Mucosa of rectum (tissue), 2 donors: ENCODE data around the gene PAPSS2.
A peak's percentile ranks its signal among the peaks of the same experiment; 100 is the strongest.
"Not testable (repeated sequence)": the region's sequence is repeated elsewhere in the genome, so short reads cannot be mapped to it uniquely, and the experiment has no call there.

Source experiments
- H3K27ac ChIP-seq, 2 donors: one replicate each; pipeline ENCODE4 v1.7.0; 2013; ENCODE audit warnings: inconsistent platforms in 2 of 2, low read depth in 2 of 2, low read length in 2 of 2
- H3K27me3 ChIP-seq, 2 donors: one replicate each; pipeline ENCODE4 v1.7.0; 2013; ENCODE audit warnings: low read length in 2 of 2; ENCODE audit not compliant: control insufficient read depth in 2 of 2, insufficient read depth in 2 of 2
- H3K36me3 ChIP-seq, 2 donors: one replicate each; pipeline ENCODE4 v1.7.0; 2013; ENCODE audit warnings: low read length in 2 of 2; ENCODE audit not compliant: control insufficient read depth in 2 of 2, insufficient read depth in 2 of 2
- H3K4me1 ChIP-seq, 2 donors: one replicate each; pipeline ENCODE4 v1.7.0; 2013; ENCODE audit warnings: low read length in 2 of 2, mild to moderate bottlenecking in 1 of 2; ENCODE audit not compliant: control insufficient read depth in 2 of 2, insufficient read depth in 2 of 2
- H3K4me3 ChIP-seq, 2 donors: one replicate each; pipeline ENCODE4 v1.7.0; 2013; ENCODE audit warnings: low read length in 2 of 2
- H3K9ac ChIP-seq, 2 donors: one replicate each; pipeline ENCODE4 v1.7.0; 2013; ENCODE audit warnings: low read length in 2 of 2, low read depth in 1 of 2, mild to moderate bottlenecking in 1 of 2
- H3K9me3 ChIP-seq, 2 donors: one replicate each; pipeline ENCODE4 v1.7.0; 2013; ENCODE audit warnings: low read length in 2 of 2; ENCODE audit not compliant: control insufficient read depth in 2 of 2
- donor health status: healthy.
- donor health status: Normal muscosa, but diverticular disease.

The PAPSS2 gene

DNA sequence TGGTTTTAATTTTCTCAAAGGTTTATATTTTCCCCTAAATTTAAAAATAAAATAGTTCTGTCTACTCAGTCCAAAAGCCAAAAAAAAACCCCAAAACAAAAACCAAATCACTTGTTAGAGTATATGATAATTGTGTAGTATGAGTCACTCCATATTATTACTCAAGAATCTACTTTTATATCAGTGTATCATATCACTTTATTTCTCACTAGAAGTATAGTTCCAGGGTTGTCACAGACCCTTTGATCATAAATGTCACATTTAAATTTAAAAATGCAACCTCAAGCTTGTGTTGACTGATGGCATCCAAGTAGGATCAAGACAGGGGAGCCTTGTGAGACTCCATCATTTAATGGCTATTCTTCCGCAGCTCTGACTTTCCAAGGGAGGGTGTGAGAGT, 61.0 kb downstream of the PAPSS2 start:
- H3K4me3 ChIP-seq = no peak overlapping the region
- no peaks in the 10 kb centered on the region for H3K27me3 ChIP-seq
- no peak overlapping the region for H3K9ac ChIP-seq
- peaks cover 12 to 15% of the 10 kb centered on the region in 2 donors for H3K4me1 ChIP-seq
- H3K27ac ChIP-seq = no peak overlapping the region
- H3K9me3 ChIP-seq = no peaks in the 10 kb centered on the region
- H3K36me3 ChIP-seq = peaks cover 13 to 14% of the 10 kb centered on the region in 2 donors

DNA sequence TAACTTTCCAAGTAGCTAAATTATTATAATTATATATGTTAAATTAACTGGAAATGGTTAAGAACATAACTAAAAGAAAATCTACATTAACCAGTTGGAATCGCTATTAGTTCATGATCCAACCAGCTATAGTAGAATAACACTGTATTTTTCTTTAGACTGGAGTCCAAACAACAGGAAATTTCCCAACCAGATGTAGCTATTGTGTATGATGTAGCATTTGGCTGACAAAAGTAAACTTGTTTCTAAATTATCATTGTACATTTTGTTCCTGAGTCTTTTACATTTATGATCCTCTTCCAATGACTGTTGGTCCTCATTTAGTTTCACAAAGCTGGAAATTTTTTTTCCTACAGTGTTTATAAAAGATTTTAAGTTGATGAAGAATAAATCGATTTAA, 62.1 kb downstream of the PAPSS2 start:
- no peaks in the 10 kb centered on the region for H3K27me3 ChIP-seq
- H3K27ac ChIP-seq = peak overlapping the region in 1 of 2 donors; percentile 73
- H3K9me3 ChIP-seq = no peaks in the 10 kb centered on the region
- H3K4me1 ChIP-seq = peaks cover 12 to 15% of the 10 kb centered on the region in 2 donors
- H3K4me3 ChIP-seq = peak overlapping the region in 1 of 2 donors; percentile 55
- H3K9ac ChIP-seq = no peak overlapping the region
- H3K36me3 ChIP-seq = peaks cover 3 to 7% of the 10 kb centered on the region in 2 donors

DNA sequence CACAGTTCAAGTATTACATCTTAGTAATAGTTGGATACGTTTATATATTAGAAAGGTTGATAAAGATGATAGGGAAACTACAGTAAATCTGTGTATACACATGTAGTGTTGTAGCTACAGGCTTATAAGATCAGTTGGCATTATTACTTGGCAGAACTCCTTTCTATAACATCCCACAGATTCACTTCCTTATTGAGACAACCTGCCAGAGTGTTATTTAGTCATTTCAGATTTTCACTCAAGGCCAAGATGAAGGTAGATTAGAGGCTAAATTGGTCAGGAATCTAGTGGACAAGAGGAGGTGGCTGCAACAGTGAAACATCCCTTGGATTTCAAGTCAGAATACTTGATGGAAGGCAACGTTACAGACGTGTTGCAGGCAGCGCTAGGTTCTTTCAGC, 63.0 kb downstream of the PAPSS2 start:
- H3K27ac ChIP-seq = peak overlapping the region; percentile 33 to 73
- peak overlapping the region; percentile 42 to 55 for H3K4me3 ChIP-seq
- H3K4me1 ChIP-seq = peaks cover 12 to 15% of the 10 kb centered on the region in 2 donors
- H3K27me3 ChIP-seq = no peaks in the 10 kb centered on the region
- peaks cover 6 to 8% of the 10 kb centered on the region in 2 donors for H3K36me3 ChIP-seq
- H3K9ac ChIP-seq = no peak overlapping the region
- no peaks in the 10 kb centered on the region for H3K9me3 ChIP-seq

- no peak overlapping the region for H3K9ac ChIP-seq
- peaks cover 8 to 9% of the 10 kb centered on the region in 2 donors for H3K36me3 ChIP-seq
- no peaks in the 10 kb centered on the region for H3K27me3 ChIP-seq
- H3K9me3 ChIP-seq = no peaks in the 10 kb centered on the region
- H3K4me3 ChIP-seq = peak overlapping the region in 1 of 2 donors; percentile 55
- peak overlapping the region; percentile 33 to 73 for H3K27ac ChIP-seq
- peaks cover 12 to 15% of the 10 kb centered on the region in 2 donors for H3K4me1 ChIP-seq
These were observed 63.8 kb downstream of the PAPSS2 start for GRCh38 chr10:87723500-87723899.

DNA sequence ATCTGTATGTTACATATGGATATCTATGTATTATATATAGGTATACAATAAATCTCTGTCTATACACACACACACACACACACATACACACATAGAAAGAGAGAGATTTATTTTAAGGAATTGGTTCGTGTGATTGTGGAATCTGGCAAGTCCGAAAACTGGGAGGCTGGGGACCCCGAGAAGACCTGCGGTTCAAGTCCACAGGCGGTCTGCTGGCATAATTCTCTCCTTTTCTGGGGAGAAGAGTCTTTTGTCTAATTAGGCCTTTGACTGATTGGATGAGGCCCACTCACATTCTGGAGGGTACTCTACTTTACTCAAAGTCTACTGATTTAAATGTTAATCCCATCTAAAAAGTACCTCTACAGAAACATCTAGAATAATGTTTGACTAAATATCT, 65.1 kb downstream of the PAPSS2 start:
- H3K27ac ChIP-seq = no peak overlapping the region
- no peaks in the 10 kb centered on the region for H3K27me3 ChIP-seq
- H3K4me3 ChIP-seq = no peak overlapping the region
- H3K4me1 ChIP-seq = peaks cover 12 to 15% of the 10 kb centered on the region in 2 donors
- no peak overlapping the region for H3K9ac ChIP-seq
- H3K36me3 ChIP-seq = peaks cover 8 to 9% of the 10 kb centered on the region in 2 donors
- no peaks in the 10 kb centered on the region for H3K9me3 ChIP-seq

GRCh38 chr10:87729940-87730339, 70.3 kb downstream of the PAPSS2 start:
- Histone ChIP-seq H3K36me3 (peaks cover 6 to 8% of the 10 kb centered on the region in 2 donors), H3K9ac (no peak overlapping the region), H3K9me3 (no peaks in the 10 kb centered on the region), H3K4me1 (no peaks in the 10 kb centered on the region), H3K4me3 (no peak overlapping the region), H3K27me3 (no peaks in the 10 kb centered on the region), H3K27ac (no peak overlapping the region)

DNA sequence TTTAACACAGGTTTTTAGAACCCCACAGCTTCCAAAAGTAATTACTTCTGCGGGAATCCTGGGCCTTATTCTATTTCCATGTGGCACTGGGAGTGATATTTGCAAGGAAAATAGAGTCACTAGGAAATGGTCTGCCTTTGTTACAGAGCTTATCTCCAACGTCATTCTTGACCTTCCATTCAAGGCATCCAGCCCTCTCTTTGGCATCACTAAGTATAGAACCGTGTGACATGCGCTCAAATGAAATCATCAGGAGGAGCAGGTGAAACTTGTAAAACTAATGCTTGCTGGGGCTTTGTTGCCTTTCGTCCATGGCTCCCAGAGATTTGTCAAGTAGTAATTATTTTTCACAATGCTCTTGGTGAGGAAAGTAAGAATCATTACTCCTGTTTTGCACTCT, 73.4 kb downstream of the PAPSS2 start:
- Histone ChIP-seq H3K9me3 (no peaks in the 10 kb centered on the region), H3K4me3 (no peak overlapping the region), H3K27me3 (no peaks in the 10 kb centered on the region), H3K4me1 (no peaks in the 10 kb centered on the region), H3K9ac (no peak overlapping the region), H3K36me3 (peaks cover 5% of the 10 kb centered on the region in 2 donors), H3K27ac (no peak overlapping the region)

- no peaks in the 10 kb centered on the region for H3K4me1 ChIP-seq
- H3K9me3 ChIP-seq = no peaks in the 10 kb centered on the region
- H3K27me3 ChIP-seq = no peaks in the 10 kb centered on the region
- no peak overlapping the region for H3K4me3 ChIP-seq
- H3K27ac ChIP-seq = no peak overlapping the region
- no peak overlapping the region for H3K9ac ChIP-seq
- H3K36me3 ChIP-seq = peaks cover 4 to 5% of the 10 kb centered on the region in 2 donors
These were observed 75.5 kb downstream of the PAPSS2 start for GRCh38 chr10:87734987-87735827.

DNA sequence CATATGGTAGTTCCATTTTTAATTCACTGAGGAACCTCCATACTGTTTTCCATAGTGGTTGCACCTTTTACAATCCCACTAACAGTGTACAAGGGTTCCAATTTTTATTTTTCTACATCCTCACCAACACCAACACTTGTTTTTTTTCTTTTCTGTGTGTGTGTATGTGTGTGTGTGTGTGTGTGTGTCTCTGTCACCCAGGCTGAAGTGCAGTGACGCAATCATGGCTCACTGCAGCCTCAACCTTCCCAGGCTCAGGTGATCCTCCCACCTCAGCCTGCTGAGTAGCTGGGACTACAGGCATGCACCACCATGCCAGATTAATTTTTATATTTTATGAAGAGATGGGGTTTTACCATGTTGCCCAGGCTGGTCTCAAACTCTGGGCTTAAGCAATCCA, 78.6 kb downstream of the PAPSS2 start:
- H3K4me1 ChIP-seq, H3K4me3 ChIP-seq, H3K9ac ChIP-seq, H3K9me3 ChIP-seq, H3K27ac ChIP-seq, H3K27me3 ChIP-seq: not testable (repeated sequence)
- H3K36me3 ChIP-seq = peaks cover 7 to 11% of the 10 kb centered on the region in 2 donors

DNA sequence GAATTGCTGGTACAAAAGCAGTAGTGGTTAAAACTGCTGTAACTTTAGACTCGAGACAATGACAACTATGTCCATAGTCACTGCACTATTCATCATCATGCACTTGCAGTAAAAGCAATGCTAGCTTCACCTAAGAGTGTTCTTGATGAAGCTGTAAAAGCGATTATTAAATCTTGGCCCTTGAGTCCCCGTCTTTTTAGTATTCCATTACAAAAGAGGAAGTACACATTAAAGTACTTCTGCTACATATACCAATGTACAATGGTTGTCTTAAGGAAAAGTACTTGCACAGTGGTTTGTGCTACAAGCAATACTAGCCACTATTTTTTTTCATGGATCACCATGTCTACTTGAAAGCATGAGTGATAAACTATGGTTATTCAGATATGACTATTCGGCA, 80.0 kb downstream of the PAPSS2 start:
- H3K9me3 ChIP-seq = no peaks in the 10 kb centered on the region
- H3K27ac ChIP-seq = no peak overlapping the region
- no peaks in the 10 kb centered on the region for H3K4me1 ChIP-seq
- H3K4me3 ChIP-seq = no peak overlapping the region
- H3K27me3 ChIP-seq = no peaks in the 10 kb centered on the region
- peaks cover 12 to 25% of the 10 kb centered on the region in 2 donors for H3K36me3 ChIP-seq
- H3K9ac ChIP-seq = no peak overlapping the region
